Transverse colon (tissue), 4 donors: Measurements from ENCODE around the gene ATP2B3. TPM values are rescaled to one million over a fixed set of nuclear protein-coding genes. Genes with fewer than 3 reads are reported as not detected.
A peak's percentile ranks its signal among the peaks of the same experiment; 100 is the strongest.

ENCODE experiments used
- DNase-seq: peaks from one replicate; pipeline ENCODE4 v3.0.0-alpha.2; 2019
- H3K27ac ChIP-seq, 4 donors: fragments of 200-600 bp; sonication (generic); 2 replicates each; pipeline ENCODE4 v1.5.1; 2016 to 2018; ENCODE audit warnings: inconsistent platforms in 4 of 4
- H3K27me3 ChIP-seq: fragments of 200-600 bp; sonication (generic); 2 replicates; pipeline ENCODE4 v1.5.1; 2017; ENCODE audit warnings: inconsistent platforms
- H3K36me3 ChIP-seq, 4 donors: fragments of 200-600 bp; sonication (generic); 2 replicates each; pipeline ENCODE4 v1.5.1; 2017 to 2019; ENCODE audit warnings: inconsistent platforms in 4 of 4
- H3K4me1 ChIP-seq, 4 donors: fragments of 200-600 bp; sonication (generic); 2 replicates each; pipeline ENCODE4 v1.5.1; 2017 to 2020; ENCODE audit warnings: inconsistent platforms in 4 of 4
- H3K4me3 ChIP-seq, 4 donors: fragments of 200-600 bp; sonication (generic); 1 replicate in 1 of 4; 2 replicates in 3 of 4; pipeline versions ENCODE4 v1.5.1 to v1.6.1; 2017 to 2019; ENCODE audit warnings: inconsistent platforms in 4 of 4
- H3K9me3 ChIP-seq, 2 donors: fragments of 200-600 bp; sonication (generic); 2 replicates each; pipeline ENCODE4 v1.5.1; 2017 to 2019; ENCODE audit warnings: inconsistent platforms in 2 of 2
- CTCF ChIP-seq, 5 experiments: fragments of 200-600 bp in 3 of 5; fragments of 450-650 bp in 2 of 5; sonication (generic) in 3 of 5; IDR thresholded peaks; 1 replicate in 2 of 5; 2 replicates in 3 of 5; pipeline ENCODE4 v1.5.1; 2016 to 2017; ENCODE audit warnings: antibody characterized with exemption in 5 of 5, inconsistent platforms in 3 of 5, mild to moderate bottlenecking in 2 of 5, moderate library complexity in 1 of 5
- EP300 ChIP-seq: sonication (generic); formaldehyde crosslinking; IDR thresholded peaks from one replicate; pipeline ENCODE4 v1.6.1; 2017; ENCODE audit warnings: antibody characterized with exemption, low read depth
- POLR2A ChIP-seq: fragments of 450-650 bp; IDR thresholded peaks from one replicate; pipeline ENCODE4 v1.6.1; 2016; ENCODE audit warnings: antibody characterized with exemption, mild to moderate bottlenecking, moderate library complexity
- POLR2AphosphoS5 ChIP-seq, 3 donors: sonication (generic); formaldehyde crosslinking; IDR thresholded peaks; one replicate each; pipeline ENCODE4 v1.6.1; 2016; ENCODE audit warnings: antibody characterized with exemption in 3 of 3
- WGBS, 2 donors: methylation state at CpG; one replicate each; pipeline ENCODE4 v1.1.5; 2018; ENCODE audit warnings: low coverage in 1 of 2; 5-methylcytosine and 5-hydroxymethylcytosine counted together
- in situ Hi-C, 4 donors: fragments of 200-750 bp; cut with MboI; loops; one replicate each; pipeline versions ENCODE4 v1.15.0 to v1.15.1; 2017; ENCODE audit warnings: low sequenced_read_pairs in 3 of 4, low pct_ligation_motif_present in 1 of 4, low pct_unique_long_range_greater_than_20kb in 1 of 4
- intact Hi-C: fragments of 100-400 bp; cut with DNase I; formaldehyde crosslinking; loops from one replicate; pipeline ENCODE4 v1.15.1; 2023; ENCODE audit warnings: low total_unique reads
- total RNA-seq, 4 donors: library from RNA; depleted of rRNA; stranded (reverse); fragments of >200 nt; gene quantifications; one replicate each; pipeline ENCODE4 v1.1.0, GENCODE V29; 2016

Gene ATP2B3
- total RNA-seq, 4 donors from 2014 or later: not detected

GRCh38 chrX:153590961-153591956, 73.8 kb downstream of the ATP2B3 start:
- peak overlapping the region in 1 of 4 donors; percentile 15 for H3K27ac ChIP-seq
- intact Hi-C loops: no loop called here
- H3K36me3 ChIP-seq: no peaks in the 10 kb centered on the region
- H3K4me3 ChIP-seq: no peak overlapping the region
- H3K27me3 ChIP-seq: no peaks in the 10 kb centered on the region
- peak; percentile 35 for DNase-seq
- in situ Hi-C loops: no loop called here
- TF ChIP-seq POLR2AphosphoS5 (IDR thresholded peaks at IDR 0.05): no peak
- no peak for TF ChIP-seq CTCF (IDR thresholded peaks at IDR 0.05)
- no peak for TF ChIP-seq POLR2A
- TF ChIP-seq EP300: no peak
- 53 to 75% methylated on average over 4 to 26 of the region's 26 CpGs for WGBS, 2 donors
- H3K9me3 ChIP-seq: no peaks in the 10 kb centered on the region
- H3K4me1 ChIP-seq: peaks cover 0 to 3% (median 0%) of the 10 kb centered on the region in 4 donors

DNA sequence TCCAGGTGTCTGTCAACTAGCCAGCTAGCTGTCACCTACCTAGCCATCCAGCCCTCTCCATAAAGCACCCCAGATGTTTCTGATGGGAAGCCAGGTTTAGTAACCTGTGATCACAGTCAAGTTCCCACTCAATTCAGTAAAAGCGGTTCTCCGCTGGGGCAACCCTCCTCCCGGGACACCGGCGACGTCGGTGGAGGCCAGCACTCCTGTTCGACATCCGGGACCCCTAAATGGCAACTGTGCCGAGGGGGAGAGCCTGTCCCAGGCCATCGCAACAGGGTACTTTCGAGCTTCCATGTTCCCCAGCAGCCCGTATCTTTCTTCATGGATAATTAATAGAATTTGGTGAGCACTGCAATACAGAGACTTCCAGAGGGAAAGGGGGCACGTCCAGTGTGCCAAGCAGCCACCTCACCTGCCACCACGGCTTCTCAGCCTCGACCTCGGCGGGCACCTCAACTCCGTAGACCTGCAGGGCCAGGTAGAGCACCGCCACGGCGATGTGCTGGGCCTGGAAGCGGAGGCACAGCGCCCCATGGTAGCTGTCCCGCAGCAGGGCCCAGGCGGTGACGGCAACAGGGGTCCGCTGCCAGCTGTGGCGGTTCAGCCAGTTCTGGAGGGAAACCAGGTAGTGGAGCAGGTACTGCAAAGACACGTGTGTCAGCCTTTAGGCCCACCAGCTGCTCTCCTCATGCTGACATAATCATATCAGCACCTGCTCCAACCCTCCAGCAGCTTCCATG, 74.8 kb downstream of the ATP2B3 start:
- Histone ChIP-seq H3K27ac (no peak overlapping the region), H3K27me3 (no peaks in the 10 kb centered on the region), H3K36me3 (no peaks in the 10 kb centered on the region), H3K4me3 (no peak overlapping the region), H3K4me1 (peaks cover 0 to 5% (median 0%) of the 10 kb centered on the region in 4 donors), H3K9me3 (no peaks in the 10 kb centered on the region)
- in situ Hi-C loops: no loop called here
- WGBS, 2 donors: 91% methylated on average over 30 of the region's 30 CpGs; no CpG with 5 or more reads in 1 of the 2 donors
- intact Hi-C loops: no loop called here
- TF ChIP-seq CTCF (IDR thresholded peaks at IDR 0.05) (no peak), POLR2AphosphoS5 (IDR thresholded peaks at IDR 0.05) (no peak), POLR2A (no peak), EP300 (no peak)
- DNase-seq: no peak

GRCh38 chrX:153592966-153593688, 75.7 kb downstream of the ATP2B3 start:
- 81% methylated on average over 11 of the region's 12 CpGs; no CpG with 5 or more reads in 1 of the 2 donors for WGBS, 2 donors

More at GRCh38 chrX:153592966-153593688, 75.7 kb downstream of the ATP2B3 start:
- H3K27me3 ChIP-seq: no peaks in the 10 kb centered on the region
- in situ Hi-C loops (no loop called here), intact Hi-C loops (no loop called here)
- H3K4me3 ChIP-seq: no peak overlapping the region
- H3K36me3 ChIP-seq: no peaks in the 10 kb centered on the region
- no peaks in the 10 kb centered on the region for H3K9me3 ChIP-seq
- DNase-seq: no peak
- no peak overlapping the region for H3K27ac ChIP-seq
- H3K4me1 ChIP-seq: peaks cover 0 to 11% (median 1%) of the 10 kb centered on the region in 4 donors
- TF ChIP-seq CTCF (IDR thresholded peaks at IDR 0.05) (no peak), POLR2AphosphoS5 (IDR thresholded peaks at IDR 0.05) (no peak), POLR2A (no peak), EP300 (no peak)
